Transverse colon (tissue), 4 donors: Measurements from ENCODE around the gene GDPD2.

Source experiments
- CTCF ChIP-seq, 5 experiments: fragments of 200-600 bp in 3 of 5; fragments of 450-650 bp in 2 of 5; sonication (generic) in 3 of 5; IDR thresholded peaks; 1 replicate in 2 of 5; 2 replicates in 3 of 5; pipeline ENCODE4 v1.5.1; 2016 to 2017; ENCODE audit warnings: antibody characterized with exemption in 5 of 5, inconsistent platforms in 3 of 5, mild to moderate bottlenecking in 2 of 5, moderate library complexity in 1 of 5
- EP300 ChIP-seq: sonication (generic); formaldehyde crosslinking; IDR thresholded peaks from one replicate; pipeline ENCODE4 v1.6.1; 2017; ENCODE audit warnings: antibody characterized with exemption, low read depth
- POLR2A ChIP-seq: fragments of 450-650 bp; IDR thresholded peaks from one replicate; pipeline ENCODE4 v1.6.1; 2016; ENCODE audit warnings: antibody characterized with exemption, mild to moderate bottlenecking, moderate library complexity
- POLR2AphosphoS5 ChIP-seq, 3 donors: sonication (generic); formaldehyde crosslinking; IDR thresholded peaks; one replicate each; pipeline ENCODE4 v1.6.1; 2016; ENCODE audit warnings: antibody characterized with exemption in 3 of 3

- TF ChIP-seq CTCF (IDR thresholded peaks at IDR 0.05): no peak
- TF ChIP-seq EP300: no peak
- TF ChIP-seq POLR2AphosphoS5 (IDR thresholded peaks at IDR 0.05): no peak
- no peak for TF ChIP-seq POLR2A
These were observed 23.6 kb downstream of the GDPD2 start for GRCh38 chrX:70446380-70447350.
